SK-N-MC (cell line): ENCODE results near the gene PPP4R3A.
"Not testable (repeated sequence)": the region's sequence is repeated elsewhere in the genome, so short reads cannot be mapped to it uniquely, and the experiment has no call there.

Experiments
- EZH2 ChIP-seq: fragments of 200-600 bp; sonication (generic); IDR thresholded peaks from one replicate; pipeline ENCODE4 v1.6.1; 2017; ENCODE audit warnings: antibody characterized with exemption
- POLR2AphosphoS5 ChIP-seq: IDR thresholded peaks from 2 replicates; pipeline ENCODE4 v1.6.1; 2012; ENCODE audit warnings: mild to moderate bottlenecking, low read depth, low read length, borderline replicate concordance

- not testable (repeated sequence) for TF ChIP-seq POLR2AphosphoS5, EZH2
These were observed 100.9 kb downstream of the PPP4R3A start for GRCh38 chr14:91409240-91409639.
